ENCODE results near the gene WASHC4. TPM values are rescaled to one million over a fixed set of nuclear protein-coding genes. Genes with fewer than 3 reads are reported as not detected.
"Not testable (repeated sequence)": the region's sequence is repeated elsewhere in the genome, so short reads cannot be mapped to it uniquely, and the experiment has no call there.

Gene WASHC4
- total RNA-seq, 1 donor from 2014 or later = 19.6 TPM

GRCh38 chr12:105168006-105168405, 60.5 kb downstream of the WASHC4 start:
- ATAC-seq = no peak

DNA sequence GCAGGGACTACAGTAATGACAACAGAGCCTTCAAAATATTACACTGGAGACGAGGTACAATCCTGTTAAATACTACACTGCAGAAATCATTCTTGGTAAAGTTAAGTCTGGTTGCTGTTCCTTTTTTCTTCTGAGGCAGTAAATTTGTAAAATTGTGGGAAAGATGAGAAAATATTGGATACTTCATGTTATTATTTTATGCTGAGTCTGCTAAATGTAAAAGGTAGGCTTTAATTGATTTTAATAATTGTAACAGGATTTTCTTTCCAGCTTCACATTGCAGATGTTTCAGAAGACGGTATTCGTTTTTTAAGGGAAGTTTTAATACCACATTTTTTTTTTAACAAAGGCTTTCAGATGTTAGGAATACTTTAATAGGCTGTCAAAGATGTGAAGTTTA, 62.6 kb downstream of the WASHC4 start:
- ATAC-seq = no peak

GRCh38 chr12:105171691-105172436, 64.3 kb downstream of the WASHC4 start:
- no peak for ATAC-seq

- no peak for ATAC-seq
Measured at GRCh38 chr12:105175397-105175990, 68.0 kb downstream of the WASHC4 start.

- ATAC-seq = no peak
Measured at GRCh38 chr12:105177208-105177607, 69.7 kb downstream of the WASHC4 start.

DNA sequence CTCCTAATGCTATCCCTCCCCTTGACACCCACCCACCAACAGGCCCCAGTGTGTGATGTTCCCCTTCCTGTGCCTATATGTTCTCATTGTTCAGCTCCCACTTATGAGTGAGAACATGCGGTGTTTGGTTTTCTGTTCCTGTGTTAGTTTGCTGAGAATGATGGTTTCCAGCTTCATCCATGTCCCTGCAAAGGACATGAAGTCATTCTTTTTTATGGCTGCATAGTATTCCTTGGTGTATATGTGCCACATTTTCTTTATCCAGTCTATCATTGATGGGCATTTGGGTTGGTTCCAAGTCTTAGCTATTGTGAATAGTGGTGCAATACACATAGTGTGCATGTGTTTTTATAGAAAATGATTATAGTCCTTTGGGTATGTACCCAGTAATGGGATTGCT, 71.6 kb downstream of the WASHC4 start:
- ATAC-seq = not testable (repeated sequence)

DNA sequence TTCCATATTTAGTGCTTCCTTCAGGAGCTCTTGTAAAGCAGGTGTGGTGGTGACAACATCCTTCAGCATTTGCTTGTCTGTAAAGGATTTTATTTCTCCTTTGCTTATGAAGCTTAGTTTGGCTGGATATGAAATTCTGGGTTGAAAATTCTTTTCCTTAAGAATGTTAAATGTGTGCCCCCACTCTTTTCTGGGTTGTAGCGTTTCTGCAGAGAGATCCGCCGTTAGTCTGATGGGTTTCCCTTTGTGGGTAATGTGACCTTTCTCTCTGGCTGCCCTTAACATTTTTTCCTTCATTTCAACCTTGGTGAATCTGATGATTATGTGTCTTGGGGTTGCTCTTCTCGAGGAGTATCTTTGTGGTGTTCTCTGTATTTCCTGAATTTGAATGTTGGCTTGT, 75.9 kb downstream of the WASHC4 start:
- ATAC-seq = not testable (repeated sequence)

- ATAC-seq = not testable (repeated sequence)
Measured at GRCh38 chr12:105183976-105184375, 76.4 kb downstream of the WASHC4 start.

DNA sequence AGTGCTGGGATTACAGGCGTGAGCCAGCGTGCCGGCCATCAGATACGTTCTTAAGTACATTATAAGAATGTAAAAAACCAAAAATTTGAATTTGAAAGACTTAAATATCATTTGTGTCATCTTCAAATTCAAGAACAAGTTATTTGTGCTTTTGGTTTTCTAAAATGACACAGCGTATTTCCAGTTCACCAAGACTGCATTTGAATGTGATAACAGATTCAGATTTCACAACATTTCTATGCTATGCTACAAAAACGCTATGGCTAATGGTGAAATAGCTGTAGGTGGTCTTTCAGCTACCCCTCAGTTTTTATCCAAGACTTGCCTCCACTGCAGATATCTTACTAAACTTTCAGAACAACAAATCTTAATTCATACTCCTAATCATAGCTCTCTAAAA, 81.8 kb downstream of the WASHC4 start:
- no peak for ATAC-seq

DNA sequence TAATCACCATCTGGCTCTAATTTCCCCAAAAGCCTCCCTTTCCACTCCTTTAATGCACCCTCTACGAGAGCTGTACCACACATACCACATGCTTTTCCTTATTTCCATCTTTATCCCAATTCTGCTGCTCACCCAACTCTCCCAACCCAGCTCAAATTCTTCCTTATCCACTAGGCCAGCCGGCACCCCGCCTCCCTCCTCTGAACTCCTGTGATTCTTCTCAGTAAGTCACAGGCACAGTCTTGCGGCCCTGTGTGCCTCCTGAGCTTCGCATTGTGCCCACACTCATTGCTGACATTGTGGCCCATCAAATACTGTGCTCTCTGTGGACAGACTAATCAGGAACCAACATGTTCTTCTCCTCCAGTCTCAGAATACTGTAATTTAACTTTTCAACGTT, 83.0 kb downstream of the WASHC4 start:
- no peak for ATAC-seq

GRCh38 chr12:105192624-105193225, 85.2 kb downstream of the WASHC4 start:
- no peak for ATAC-seq

DNA sequence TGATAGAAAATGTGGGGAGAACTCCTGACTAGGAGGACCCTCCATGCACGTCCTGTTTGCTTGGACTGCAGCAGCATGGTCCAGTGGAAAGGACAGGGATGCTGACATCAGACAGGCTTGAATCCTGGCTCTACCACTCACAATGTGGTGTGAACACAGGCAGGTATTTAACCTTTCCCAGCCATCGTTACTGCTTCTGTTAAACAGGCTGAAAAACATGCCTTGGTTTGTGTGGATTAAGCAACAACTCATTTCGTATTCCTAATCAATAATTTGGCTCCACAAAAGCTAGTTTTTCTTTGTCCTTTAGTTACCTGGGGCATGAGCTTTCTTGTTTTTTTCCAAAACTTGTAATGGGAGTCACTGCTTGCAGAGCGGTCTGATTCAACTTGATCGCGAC, 87.4 kb downstream of the WASHC4 start:
- no peak for ATAC-seq

DNA sequence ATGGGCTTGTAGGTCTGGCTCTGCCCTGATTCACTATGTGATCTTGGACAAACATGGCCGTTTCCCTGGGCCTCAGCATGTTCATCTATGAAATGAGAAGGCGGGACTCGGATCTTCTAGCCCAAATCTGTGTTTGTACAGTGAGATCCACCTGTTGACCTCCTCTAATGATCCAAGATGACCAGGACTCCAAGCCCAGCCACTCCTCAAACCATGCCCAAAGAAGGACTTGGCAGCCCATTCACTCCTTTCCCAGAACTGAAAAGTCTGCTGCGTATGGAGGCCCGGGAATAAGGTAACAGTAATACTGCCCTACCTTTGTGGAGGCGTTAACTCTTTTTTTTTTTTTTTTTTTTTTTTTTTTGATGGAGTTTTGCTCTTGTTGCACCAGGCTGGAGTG, 88.6 kb downstream of the WASHC4 start:
- no peak for ATAC-seq

DNA sequence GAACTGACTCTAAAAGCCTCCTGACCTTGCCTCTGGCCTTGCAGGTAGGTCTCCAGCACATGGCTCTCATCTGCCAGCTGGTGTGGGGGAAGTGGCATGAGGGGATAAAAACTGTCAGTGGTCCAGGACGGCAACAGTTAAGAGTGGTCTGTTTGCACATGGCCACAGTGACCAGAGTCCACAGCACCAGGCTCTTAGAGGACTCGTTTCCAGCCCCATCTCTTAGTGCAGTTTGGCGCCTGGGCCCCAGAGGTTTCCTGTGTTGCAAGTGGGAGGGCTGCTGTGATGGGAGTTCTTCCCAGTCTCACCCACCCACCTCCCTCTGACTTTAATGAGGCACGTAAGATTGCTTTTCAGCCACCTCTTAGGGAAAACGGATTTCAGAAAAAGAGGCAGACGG, 91.4 kb downstream of the WASHC4 start:
- no peak for ATAC-seq

DNA sequence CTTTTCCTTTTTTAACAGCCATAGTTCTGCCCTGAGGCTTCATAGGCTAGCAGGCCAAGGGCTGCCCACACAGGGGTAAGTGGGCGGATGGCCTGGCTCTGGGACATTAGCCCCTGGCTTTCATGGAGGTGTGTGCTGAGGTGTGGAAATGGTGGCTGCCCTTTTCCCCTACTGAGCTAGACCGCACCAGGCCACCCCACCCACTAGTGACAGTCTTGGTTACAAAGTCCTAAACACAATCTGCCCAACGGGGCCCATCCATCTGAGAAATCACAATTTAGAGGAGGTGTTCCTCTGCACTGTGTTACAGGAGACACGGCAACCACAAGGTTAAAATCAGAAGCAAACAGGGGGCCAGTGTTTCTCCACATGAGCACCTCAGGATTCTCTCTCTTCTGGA, 92.9 kb downstream of the WASHC4 start:
- ATAC-seq = no peak

DNA sequence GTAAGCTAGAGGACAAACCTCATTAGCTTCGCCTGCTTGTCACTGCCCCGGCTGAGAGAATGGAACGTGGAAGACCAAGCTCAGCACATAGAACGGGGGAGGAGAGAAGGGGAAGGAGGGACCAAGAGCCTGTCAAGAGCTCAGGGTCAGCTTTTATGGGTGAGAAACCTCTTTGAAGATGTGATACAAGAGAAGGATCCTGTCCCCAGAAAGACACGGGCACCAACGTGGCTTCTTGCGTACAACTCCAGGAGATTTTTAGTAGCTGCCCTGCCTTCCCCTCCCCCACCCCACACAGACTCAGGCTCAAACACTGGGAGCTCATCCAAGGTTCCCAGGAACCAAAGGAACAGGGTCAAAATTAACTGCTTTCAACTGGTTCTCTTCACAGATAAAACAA, 93.8 kb downstream of the WASHC4 start:
- ATAC-seq = no peak

- no peak for ATAC-seq
Measured at GRCh38 chr12:105202202-105202601, 94.7 kb downstream of the WASHC4 start.

DNA sequence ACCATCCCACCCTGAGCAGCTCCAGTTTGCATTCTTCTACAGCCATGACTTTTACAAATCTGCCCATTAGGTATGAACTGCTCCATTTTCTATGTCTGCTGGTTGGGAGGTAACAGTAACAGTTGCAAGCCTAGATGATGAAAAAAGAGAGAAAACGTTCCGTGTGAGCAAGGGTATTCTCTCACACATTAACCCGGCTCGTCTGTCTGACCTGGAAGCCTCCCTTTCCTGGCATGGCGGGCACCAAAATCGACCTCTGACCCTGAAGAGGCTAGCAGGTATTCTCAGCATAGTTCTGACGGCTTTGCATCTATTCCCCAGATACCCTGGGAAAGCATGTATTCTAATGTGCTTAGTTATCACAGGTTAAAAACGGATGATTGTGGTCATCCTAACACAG, 96.6 kb downstream of the WASHC4 start:
- no peak for ATAC-seq

DNA sequence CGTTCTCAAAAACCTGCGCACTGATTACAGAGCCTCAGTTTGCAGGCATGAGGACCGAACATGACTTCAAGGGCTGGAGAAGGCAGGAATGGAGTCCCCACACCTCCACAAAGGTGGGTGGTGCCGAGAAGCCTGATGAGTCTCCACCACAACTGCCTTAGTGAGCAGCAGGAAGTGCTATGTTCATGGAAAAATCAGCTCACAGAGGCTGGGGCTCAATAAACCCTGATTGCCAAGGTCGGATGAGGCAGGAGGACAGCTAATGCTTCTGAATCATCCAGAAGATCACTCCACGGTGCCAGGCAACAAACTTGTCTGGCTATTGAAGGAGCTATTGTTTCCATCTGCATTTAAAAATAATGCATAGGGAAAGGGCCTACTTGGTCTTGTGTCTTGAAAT, 97.4 kb downstream of the WASHC4 start:
- peak; percentile 48 for ATAC-seq

- no peak for ATAC-seq
Measured at GRCh38 chr12:105205322-105206048, 98.0 kb downstream of the WASHC4 start.

DNA sequence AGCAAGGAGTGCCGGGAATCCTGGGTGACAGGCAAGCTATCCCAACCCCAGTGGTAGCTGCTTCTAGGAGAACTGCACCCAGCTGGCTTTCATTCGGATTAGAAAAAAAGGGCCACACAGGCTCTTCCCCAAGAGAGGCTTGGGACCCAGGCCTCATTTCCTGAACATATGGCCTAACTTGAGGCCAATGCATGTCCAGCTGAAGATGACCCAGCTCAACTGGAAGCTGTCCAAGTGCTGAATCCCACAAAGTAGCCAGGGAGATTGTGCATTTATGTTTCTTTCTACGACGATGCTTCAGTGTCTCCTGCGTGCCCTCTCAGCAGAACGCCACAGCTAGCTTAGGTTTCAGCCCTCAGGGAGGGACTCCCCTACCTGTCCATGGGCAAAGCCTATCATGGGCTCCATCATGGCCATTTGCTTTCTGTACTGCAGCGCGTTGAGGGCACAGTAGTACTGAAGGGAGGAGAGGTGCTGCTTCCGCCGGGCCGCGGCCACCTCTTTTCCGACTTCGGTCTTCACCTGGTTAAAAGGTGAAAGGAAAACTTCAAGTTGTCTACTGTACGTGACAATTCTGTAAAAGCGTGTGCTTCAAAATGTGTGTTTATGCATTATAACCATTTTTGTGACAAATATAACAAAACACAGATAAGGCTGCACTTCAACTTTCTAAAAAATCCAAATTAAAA, 99.3 kb downstream of the WASHC4 start:
- ATAC-seq = no peak

DNA sequence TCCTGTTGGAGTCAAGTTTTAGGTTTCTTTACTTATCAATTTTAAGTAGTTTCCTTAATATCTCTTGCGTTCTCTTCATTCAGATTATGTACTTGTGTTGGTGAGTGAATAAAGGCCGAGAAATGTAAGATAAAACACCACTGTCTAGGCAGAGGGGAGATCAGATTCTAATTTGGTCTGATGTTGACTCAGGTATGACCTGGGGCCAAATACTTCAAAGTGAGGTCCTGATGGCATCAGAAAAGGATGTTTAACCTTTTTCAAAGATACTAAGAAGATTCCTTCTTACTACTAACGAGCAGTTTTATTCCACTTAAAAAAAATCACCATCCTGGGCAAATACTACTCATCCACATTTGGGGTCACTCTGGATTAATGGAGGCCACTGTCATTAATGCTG, 101.6 kb downstream of the WASHC4 start:
- ATAC-seq = no peak

DNA sequence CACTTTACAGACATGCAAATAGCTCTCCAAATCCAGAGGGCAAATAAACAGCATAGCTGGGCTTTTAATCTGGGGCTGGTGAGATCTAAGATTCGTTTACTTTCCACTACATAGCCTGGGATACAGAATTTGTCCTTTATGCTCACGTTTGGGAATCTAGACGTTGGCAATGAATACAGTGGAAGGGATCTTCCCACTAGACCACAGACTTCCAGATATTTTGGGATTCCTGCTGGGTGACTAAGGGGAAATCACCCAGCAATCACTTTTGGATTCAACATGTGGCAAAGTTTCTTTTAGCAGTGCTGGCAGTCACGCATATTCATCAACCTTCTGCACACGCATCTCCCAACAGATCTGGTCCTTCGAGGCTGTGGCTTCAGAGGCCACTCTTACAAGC, 104.9 kb downstream of the WASHC4 start:
- ATAC-seq = no peak

Data from esophagus mucosa (tissue), 1 donor.